Fibroblast of pulmonary artery (primary cell): ENCODE measurements around the gene CCDC71L.
"Not testable (repeated sequence)": the region's sequence is repeated elsewhere in the genome, so short reads cannot be mapped to it uniquely, and the experiment has no call there.

ENCODE experiments used
- DNase-seq: peaks from one replicate; pipeline ENCODE4 v3.0.0-alpha.2; 2010; ENCODE audit warnings: low read depth
- H3K4me3 ChIP-seq: replicated peaks from 2 replicates; pipeline ENCODE4 v1.5.1; 2011; ENCODE audit warnings: low read depth, mild to moderate bottlenecking, control low read depth, low read length, moderate library complexity
- TF ChIP-seq, protein P1 (sequence below): IDR thresholded peaks from 2 replicates; pipeline ENCODE4 v1.5.1; 2011; ENCODE audit warnings: mild to moderate bottlenecking, control low read depth, low read length, inconsistent platforms; ENCODE audit errors: missing control alignments

CCDC71L gene

DNA sequence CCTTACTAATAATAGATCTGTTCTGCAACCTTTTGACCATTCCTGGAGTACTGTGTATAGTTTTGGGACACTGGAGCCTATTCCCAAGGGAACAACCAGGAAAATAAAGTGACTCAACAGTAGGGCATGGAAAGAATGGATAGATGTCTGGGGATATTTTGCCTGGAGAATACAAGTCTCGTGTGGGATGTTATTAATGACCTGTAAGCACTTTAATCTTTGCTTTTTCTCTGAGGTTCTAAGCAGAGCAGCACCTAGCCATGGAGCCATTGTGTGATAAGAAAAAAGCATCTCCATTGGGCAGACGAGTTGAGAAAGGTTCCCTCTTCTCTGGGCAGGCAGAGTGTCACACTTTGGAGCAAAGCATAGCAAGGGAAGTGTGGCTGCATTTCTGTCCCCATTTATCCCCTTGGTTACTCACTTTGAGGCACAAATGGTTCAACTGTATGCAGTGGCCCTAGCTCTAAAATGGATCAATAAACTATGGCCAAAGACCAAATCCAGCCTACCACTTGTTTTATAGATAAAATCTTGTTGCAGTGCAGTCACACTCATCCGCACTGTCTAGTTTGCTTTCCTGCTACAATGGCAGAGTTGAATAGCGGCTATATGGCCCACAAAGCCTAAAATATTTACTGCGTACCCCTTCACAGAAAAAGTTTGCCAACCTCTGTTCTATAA, 21.0 kb upstream of the CCDC71L start:
- peak; percentile 72 for DNase-seq
- TF ChIP-seq, protein P1, sequence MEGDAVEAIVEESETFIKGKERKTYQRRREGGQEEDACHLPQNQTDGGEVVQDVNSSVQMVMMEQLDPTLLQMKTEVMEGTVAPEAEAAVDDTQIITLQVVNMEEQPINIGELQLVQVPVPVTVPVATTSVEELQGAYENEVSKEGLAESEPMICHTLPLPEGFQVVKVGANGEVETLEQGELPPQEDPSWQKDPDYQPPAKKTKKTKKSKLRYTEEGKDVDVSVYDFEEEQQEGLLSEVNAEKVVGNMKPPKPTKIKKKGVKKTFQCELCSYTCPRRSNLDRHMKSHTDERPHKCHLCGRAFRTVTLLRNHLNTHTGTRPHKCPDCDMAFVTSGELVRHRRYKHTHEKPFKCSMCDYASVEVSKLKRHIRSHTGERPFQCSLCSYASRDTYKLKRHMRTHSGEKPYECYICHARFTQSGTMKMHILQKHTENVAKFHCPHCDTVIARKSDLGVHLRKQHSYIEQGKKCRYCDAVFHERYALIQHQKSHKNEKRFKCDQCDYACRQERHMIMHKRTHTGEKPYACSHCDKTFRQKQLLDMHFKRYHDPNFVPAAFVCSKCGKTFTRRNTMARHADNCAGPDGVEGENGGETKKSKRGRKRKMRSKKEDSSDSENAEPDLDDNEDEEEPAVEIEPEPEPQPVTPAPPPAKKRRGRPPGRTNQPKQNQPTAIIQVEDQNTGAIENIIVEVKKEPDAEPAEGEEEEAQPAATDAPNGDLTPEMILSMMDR, result no peak
- H3K4me3 ChIP-seq, result no peak overlapping the region

DNA sequence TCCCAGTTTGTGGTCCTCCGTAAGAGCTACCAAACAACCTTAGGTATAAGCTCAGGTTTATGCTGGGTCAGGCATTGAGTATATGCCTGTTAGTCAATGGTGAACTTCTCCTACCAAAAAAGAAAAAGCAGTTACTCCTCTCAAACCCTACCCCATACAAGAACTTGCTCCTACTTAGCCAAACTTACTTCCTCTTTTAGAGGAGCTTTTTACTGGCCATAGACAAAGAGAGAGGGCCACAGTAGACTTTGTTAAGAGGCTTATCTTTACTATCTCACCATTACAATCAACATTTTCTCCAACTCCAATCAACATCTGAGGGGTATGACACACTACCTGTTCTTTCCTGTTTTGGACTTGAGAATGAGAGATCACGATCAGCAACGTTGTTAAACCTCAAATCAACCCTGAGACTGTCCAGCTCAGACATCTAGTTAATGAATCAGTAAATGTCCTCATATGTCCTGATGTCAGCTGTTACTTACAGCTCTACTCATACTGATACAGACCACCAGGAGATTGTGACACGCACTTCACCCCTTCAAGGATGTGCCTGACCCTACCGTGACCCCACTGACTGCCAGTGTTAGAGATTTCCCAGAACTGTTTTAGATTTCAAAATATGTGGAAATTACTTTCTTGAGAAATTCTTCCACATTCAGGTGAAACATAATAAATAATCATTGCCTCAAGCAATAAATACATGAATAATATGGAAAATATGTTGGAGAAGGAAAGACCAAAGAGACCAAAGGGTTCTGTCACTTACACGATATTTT, 18.4 kb upstream of the CCDC71L start:
- TF ChIP-seq, protein P1, result no peak
- H3K4me3 ChIP-seq, result no peak overlapping the region
- peak; percentile 61 for DNase-seq

DNA sequence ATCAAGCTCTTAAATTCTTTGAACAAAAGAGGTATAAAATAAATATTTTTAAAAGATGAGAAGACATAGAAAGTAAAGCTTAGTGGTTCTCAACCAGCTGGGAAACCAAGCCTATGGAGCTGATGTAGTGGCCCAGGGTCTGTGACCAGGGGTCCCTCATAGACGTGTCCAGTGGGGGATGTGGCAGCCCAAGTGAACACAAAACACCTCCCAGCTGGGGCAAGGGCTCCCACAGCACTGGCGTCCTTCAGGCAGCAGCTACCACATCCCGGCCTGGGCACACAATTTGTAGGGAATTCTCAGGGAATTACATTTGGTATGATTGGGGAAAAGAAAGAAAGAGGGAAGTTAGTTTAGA, 17.8 kb upstream of the CCDC71L start:
- H3K4me3 ChIP-seq, result no peak overlapping the region
- DNase-seq, result no peak
- TF ChIP-seq, protein P1, result no peak

DNA sequence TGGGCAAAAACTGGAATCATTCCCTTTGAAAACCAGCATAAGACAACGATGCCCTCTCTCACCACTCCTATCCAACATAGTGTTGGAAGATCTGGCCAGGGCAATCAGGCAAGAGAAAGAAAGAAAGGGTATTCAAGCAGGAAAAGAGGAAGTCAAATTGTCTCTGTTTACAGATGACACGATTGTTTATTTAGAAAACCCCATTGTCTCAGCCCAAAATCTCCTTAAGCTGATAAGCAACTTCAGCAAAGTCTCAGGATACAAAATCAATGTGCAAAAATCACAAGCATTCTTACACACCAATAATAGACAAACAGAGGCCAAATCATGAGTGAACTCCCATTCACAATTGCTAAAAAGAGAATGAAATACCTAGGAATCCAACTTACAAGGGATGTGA, 15.5 kb upstream of the CCDC71L start:
- DNase-seq, H3K4me3 ChIP-seq: not testable (repeated sequence)

DNA sequence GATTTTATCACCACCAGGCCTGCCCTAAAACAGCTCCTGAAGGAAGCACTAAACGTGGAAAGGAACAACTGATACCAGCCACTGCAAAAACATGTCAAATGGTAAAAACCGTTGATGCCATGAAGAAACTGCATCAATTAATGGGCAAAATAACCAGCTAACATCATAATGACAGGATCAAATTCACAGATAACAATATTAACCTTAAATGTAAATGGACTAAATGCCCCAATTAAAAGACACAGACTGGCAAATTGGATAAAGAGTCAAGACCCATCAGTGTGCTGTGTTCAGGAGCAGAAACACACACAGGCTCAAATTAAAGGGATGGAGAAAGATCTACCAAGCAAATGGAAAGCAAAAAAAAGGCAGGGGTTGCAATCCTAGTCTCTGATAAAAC, 12.7 kb upstream of the CCDC71L start:
- H3K4me3 ChIP-seq, DNase-seq: not testable (repeated sequence)

DNA sequence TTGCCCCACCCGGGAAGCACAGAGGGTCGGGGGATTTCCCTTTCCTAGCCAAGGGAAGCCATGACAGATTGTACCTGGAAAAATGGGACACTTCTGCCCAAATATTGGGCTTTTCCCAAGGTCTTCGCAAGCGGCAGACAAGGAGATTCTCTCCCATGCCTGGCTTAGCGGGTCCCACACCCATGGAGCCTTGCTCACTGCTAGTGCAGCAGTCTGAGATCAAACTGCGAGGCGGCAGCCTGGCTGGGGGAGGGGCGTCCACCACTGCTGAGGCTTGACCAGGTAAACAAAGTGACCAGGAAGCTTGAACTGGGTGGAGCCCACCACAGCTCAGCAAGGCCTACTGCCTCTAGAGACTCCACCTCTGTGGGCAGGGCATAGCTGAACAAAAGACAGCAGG, 11.0 kb upstream of the CCDC71L start:
- not testable (repeated sequence) for H3K4me3 ChIP-seq, DNase-seq

DNA sequence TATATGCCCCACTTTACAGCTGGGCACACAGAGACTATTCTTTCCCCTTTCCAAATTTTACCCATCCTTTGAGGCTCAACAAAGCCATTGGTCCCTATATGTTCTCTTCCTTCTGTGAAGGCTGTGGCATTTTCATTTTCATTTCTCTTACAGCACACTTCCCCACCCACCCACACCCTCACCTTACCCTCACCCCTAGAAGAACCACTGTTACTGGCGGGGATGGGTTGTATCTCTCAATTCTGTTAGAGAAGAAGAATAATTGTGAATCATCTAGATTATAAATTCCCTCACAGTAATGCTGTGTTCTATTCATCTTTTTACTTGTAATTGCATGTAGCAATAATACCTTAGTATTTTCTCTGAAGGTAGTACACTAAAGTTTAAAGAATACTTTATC, 10.2 kb upstream of the CCDC71L start:
- TF ChIP-seq, protein P1, result no peak
- no peak overlapping the region for H3K4me3 ChIP-seq
- DNase-seq, result no peak

DNA sequence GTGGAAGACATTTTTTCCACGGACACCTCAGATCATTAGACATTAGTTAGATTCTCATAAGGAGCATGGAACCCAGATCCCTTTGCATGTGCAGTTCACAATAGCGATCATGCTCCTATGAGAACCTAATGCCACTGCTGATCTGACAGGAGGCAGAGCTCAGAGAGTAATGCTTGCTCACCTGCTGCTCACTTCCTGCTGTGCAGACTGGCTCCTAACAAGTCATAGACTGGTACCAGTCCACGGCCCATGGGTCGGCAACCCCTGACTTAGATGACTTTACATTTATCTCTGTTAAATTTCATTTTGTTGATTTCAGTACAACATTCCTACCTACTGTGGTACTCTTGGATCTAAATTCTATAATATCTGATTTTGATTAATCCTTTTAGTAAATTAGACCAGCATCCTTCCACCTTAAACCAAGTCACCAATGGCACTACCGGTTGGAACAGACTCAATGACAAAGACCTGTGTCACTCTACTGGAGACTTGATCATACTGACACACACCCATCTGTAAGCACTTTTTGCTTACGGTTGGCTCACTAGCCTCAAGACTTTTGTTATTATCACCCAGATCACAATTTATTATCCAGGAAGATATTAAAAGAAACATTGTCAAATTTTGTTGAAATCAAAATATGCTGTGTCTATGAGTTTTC, 8.0 kb upstream of the CCDC71L start:
- TF ChIP-seq, protein P1, result no peak
- DNase-seq, result no peak
- H3K4me3 ChIP-seq, result no peak overlapping the region
